ENCODE results near the gene SMC4. TPM values are rescaled to one million over a fixed set of nuclear protein-coding genes. Genes with fewer than 3 reads are reported as not detected.

The SMC4 gene
- total RNA-seq, 1 experiment from 2014 or later: 144 TPM

DNA sequence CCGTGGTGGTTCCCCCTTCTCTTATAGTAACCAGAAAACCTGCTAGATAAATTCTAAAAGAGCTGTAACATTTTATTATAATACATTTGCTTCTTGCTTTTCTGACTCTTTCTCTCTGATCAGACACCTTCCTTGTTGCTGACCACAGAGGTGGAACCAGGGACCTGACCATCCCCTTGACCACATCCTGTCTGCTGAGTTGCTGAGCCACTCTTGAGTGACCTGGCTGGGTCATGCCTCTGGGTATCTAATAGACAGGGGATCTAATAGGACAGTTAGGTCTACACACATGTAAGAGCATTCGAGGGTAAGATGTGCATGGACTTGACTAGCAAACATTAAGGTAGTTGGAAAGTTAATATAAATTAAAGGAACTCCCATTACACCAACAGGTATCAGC, 72.9 kb downstream of the SMC4 start:
- Mint-ChIP-seq H3K4me1 (no peaks in the 10 kb centered on the region), H3K27me3 (ENCODE audit: low read depth) (peaks cover 7% of the 10 kb centered on the region), H3K9me3 (peaks cover 23% of the 10 kb centered on the region), H3K36me3 (peaks cover 20% of the 10 kb centered on the region), H3K27ac (no peak overlapping the region), H3K4me3 (no peak overlapping the region)
- DNase-seq (ENCODE audit: low spot score) (no peak), ATAC-seq (no peak)
- TF ChIP-seq HMGXB4 (CRISPR knock-in tag; IDR thresholded peaks at IDR 0.05): no peak
- TF ChIP-seq MXD4 (CRISPR knock-in tag; IDR thresholded peaks at IDR 0.05; ENCODE audit: borderline replicate concordance): no peak
- TF ChIP-seq PREB (CRISPR knock-in tag; IDR thresholded peaks at IDR 0.05; ENCODE audit: borderline replicate concordance): no peak
- ChIA-PET CTCF (no interaction called here), POLR2A (no interaction called here)

GRCh38 chr3:160473221-160473620, 73.8 kb downstream of the SMC4 start:
- Mint-ChIP-seq H3K4me1 (no peaks in the 10 kb centered on the region), H3K36me3 (peaks cover 20% of the 10 kb centered on the region), H3K27ac (no peak overlapping the region), H3K9me3 (peaks cover 23% of the 10 kb centered on the region), H3K27me3 (ENCODE audit: low read depth) (peaks cover 7% of the 10 kb centered on the region), H3K4me3 (no peak overlapping the region)
- ChIA-PET POLR2A (no interaction called here), CTCF (no interaction called here)
- no peak for DNase-seq (ENCODE audit: low spot score)
- ATAC-seq: no peak
- TF ChIP-seq NR2C2 (CRISPR knock-in tag; IDR thresholded peaks at IDR 0.05) (no peak), ZNF671 (CRISPR knock-in tag; IDR thresholded peaks at IDR 0.05) (no peak), E2F4 (CRISPR knock-in tag; IDR thresholded peaks at IDR 0.05; ENCODE audit: borderline replicate concordance, low read depth) (no peak), ATF6 (CRISPR knock-in tag; IDR thresholded peaks at IDR 0.05) (no peak), TEAD1 (CRISPR knock-in tag; IDR thresholded peaks at IDR 0.05) (no peak), ELF4 (CRISPR knock-in tag; IDR thresholded peaks at IDR 0.05; ENCODE audit: low read depth) (no peak), TEAD4 (CRISPR knock-in tag; IDR thresholded peaks at IDR 0.05) (no peak), ZNF263 (CRISPR knock-in tag; IDR thresholded peaks at IDR 0.05; ENCODE audit: low read depth) (no peak)

- Mint-ChIP-seq H3K4me3 (no peak overlapping the region), H3K27ac (no peak overlapping the region), H3K36me3 (peaks cover 18% of the 10 kb centered on the region), H3K4me1 (no peaks in the 10 kb centered on the region), H3K27me3 (ENCODE audit: low read depth) (peaks cover 3% of the 10 kb centered on the region), H3K9me3 (peaks cover 19% of the 10 kb centered on the region)
- POLR2A ChIA-PET: no interaction called here
- TF ChIP-seq ETV6 (CRISPR knock-in tag; IDR thresholded peaks at IDR 0.05) (no peak), ZNF671 (CRISPR knock-in tag; IDR thresholded peaks at IDR 0.05) (no peak), NR1H2 (CRISPR knock-in tag; IDR thresholded peaks at IDR 0.05) (no peak), RELA (CRISPR knock-in tag; IDR thresholded peaks at IDR 0.05; ENCODE audit: borderline replicate concordance) (no peak)
- TF ChIP-seq, protein P1, sequence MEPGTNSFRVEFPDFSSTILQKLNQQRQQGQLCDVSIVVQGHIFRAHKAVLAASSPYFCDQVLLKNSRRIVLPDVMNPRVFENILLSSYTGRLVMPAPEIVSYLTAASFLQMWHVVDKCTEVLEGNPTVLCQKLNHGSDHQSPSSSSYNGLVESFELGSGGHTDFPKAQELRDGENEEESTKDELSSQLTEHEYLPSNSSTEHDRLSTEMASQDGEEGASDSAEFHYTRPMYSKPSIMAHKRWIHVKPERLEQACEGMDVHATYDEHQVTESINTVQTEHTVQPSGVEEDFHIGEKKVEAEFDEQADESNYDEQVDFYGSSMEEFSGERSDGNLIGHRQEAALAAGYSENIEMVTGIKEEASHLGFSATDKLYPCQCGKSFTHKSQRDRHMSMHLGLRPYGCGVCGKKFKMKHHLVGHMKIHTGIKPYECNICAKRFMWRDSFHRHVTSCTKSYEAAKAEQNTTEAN (CRISPR knock-in tag; IDR thresholded peaks at IDR 0.05): no peak
- DNase-seq (ENCODE audit: low spot score) (no peak), ATAC-seq (no peak)
- CTCF ChIA-PET: no interaction called here
Observed at GRCh38 chr3:160473978-160474377, 74.5 kb downstream of the SMC4 start.
